ENCODE results near the gene PGM2L1.
"Not testable (repeated sequence)": the region's sequence is repeated elsewhere in the genome, so short reads cannot be mapped to it uniquely, and the experiment has no call there.

The PGM2L1 gene

GRCh38 chr11:74338963-74339362 is 59.3 kb downstream of the PGM2L1 start:
- no peak overlapping the region for H3K4me3 ChIP-seq (ENCODE audit: low read length)
- no peak for TF ChIP-seq CTCF (conservative IDR thresholded peaks at IDR 0.05; ENCODE audit: low read depth, low read length)
- no peak for DNase-seq (ENCODE audit: low read depth)

- no peak for DNase-seq (ENCODE audit: low read depth)
- H3K4me3 ChIP-seq (ENCODE audit: low read length) = no peak overlapping the region
- no peak for TF ChIP-seq CTCF (conservative IDR thresholded peaks at IDR 0.05; ENCODE audit: low read depth, low read length)
These were observed 65.0 kb downstream of the PGM2L1 start for GRCh38 chr11:74333193-74333592.

GRCh38 chr11:74332291-74332690 is 65.9 kb downstream of the PGM2L1 start:
- no peak for TF ChIP-seq CTCF (conservative IDR thresholded peaks at IDR 0.05; ENCODE audit: low read depth, low read length)
- DNase-seq (ENCODE audit: low read depth) = no peak
- no peak overlapping the region for H3K4me3 ChIP-seq (ENCODE audit: low read length)

- DNase-seq (ENCODE audit: low read depth); H3K4me3 ChIP-seq (ENCODE audit: low read length): not testable (repeated sequence)
These were observed 67.2 kb downstream of the PGM2L1 start for GRCh38 chr11:74331000-74331399.

- DNase-seq (ENCODE audit: low read depth) = peak; percentile 55
- H3K4me3 ChIP-seq (ENCODE audit: low read length) = no peak overlapping the region
- TF ChIP-seq CTCF (conservative IDR thresholded peaks at IDR 0.05; ENCODE audit: low read depth, low read length) = no peak
These were observed 68.0 kb downstream of the PGM2L1 start for GRCh38 chr11:74330075-74330858.

GRCh38 chr11:74327076-74327475 is 71.2 kb downstream of the PGM2L1 start:
- no peak overlapping the region for H3K4me3 ChIP-seq (ENCODE audit: low read length)
- DNase-seq (ENCODE audit: low read depth) = no peak
- no peak for TF ChIP-seq CTCF (conservative IDR thresholded peaks at IDR 0.05; ENCODE audit: low read depth, low read length)

GRCh38 chr11:74326665-74327064 is 71.6 kb downstream of the PGM2L1 start:
- no peak for DNase-seq (ENCODE audit: low read depth)
- no peak for TF ChIP-seq CTCF (conservative IDR thresholded peaks at IDR 0.05; ENCODE audit: low read depth, low read length)

More at GRCh38 chr11:74326665-74327064, 71.6 kb downstream of the PGM2L1 start:
- H3K4me3 ChIP-seq (ENCODE audit: low read length) = no peak overlapping the region
